Testis (tissue), 3 donors: ENCODE results near the gene NIN. TPM values are rescaled to one million over a fixed set of nuclear protein-coding genes. Genes with fewer than 3 reads are reported as not detected.

Experiments
- DNase-seq: peaks from one replicate; pipeline ENCODE4 v3.0.0-alpha.2; 2019
- H3K27ac ChIP-seq, 2 donors: fragments of 200-600 bp; sonication (generic); one replicate each; pipeline ENCODE4 v1.5.1; 2019
- H3K27me3 ChIP-seq: fragments of 200-600 bp; sonication (generic); one replicate; pipeline ENCODE4 v1.5.1; 2019
- H3K36me3 ChIP-seq: fragments of 200-600 bp; sonication (generic); one replicate; pipeline ENCODE4 v1.5.1; 2017; ENCODE audit warnings: low read depth; ENCODE audit errors: missing control alignments
- H3K4me1 ChIP-seq: fragments of 200-600 bp; sonication (generic); one replicate; pipeline ENCODE4 v1.5.1; 2019
- H3K4me3 ChIP-seq, 2 donors: fragments of 200-600 bp; sonication (generic); one replicate each; pipeline ENCODE4 v1.5.1; 2017 to 2019
- H3K9me3 ChIP-seq: fragments of 200-600 bp; sonication (generic); one replicate; pipeline ENCODE4 v1.5.1; 2017
- POLR2A ChIP-seq: fragments of 450-650 bp; IDR thresholded peaks from one replicate; pipeline ENCODE4 v1.6.1; 2017; ENCODE audit warnings: antibody characterized with exemption, mild to moderate bottlenecking, moderate library complexity
- WGBS, 2 donors: methylation state at CpG; one replicate each; pipeline ENCODE4 v1.1.5; 2018; 5-methylcytosine and 5-hydroxymethylcytosine counted together
- intact Hi-C: fragments of 100-400 bp; cut with DNase I; formaldehyde crosslinking; loops from one replicate; pipeline ENCODE4 v1.15.1; 2023; ENCODE audit warnings: low total_unique reads
- polyA plus RNA-seq: library from polyadenylated mRNA; stranded (reverse); fragments of 350-450 nt; fragmentation: Illumina TruSeq; extraction: RNeasy Lipid Tissue Mini Kit (QIAGEN cat#74804); gene quantifications from one replicate; pipeline ENCODE4 v1.2.3, GENCODE V29; 2014; ENCODE audit warnings: low read depth, low replicate concordance; ENCODE audit not compliant: insufficient read depth
- total RNA-seq, 2 donors: library from RNA; depleted of rRNA; stranded (reverse); fragments of >200 nt; gene quantifications; one replicate each; pipeline ENCODE4 v1.2.3, GENCODE V29; 2016
- TF ChIP-seq, protein P1 (sequence below), 3 experiments: fragments of 450-650 bp in 2 of 3; fragments of 200-600 bp in 1 of 3; sonication (generic) in 1 of 3; IDR thresholded peaks; one replicate each; pipeline ENCODE4 v1.5.1; 2016 to 2019; ENCODE audit warnings: antibody characterized with exemption in 3 of 3, mild to moderate bottlenecking in 2 of 3, moderate library complexity in 1 of 3

The NIN gene
- total and polyA plus RNA-seq, 3 donors from 2014 or later = 4.4 to 16.5 (median 9.3) TPM

DNA sequence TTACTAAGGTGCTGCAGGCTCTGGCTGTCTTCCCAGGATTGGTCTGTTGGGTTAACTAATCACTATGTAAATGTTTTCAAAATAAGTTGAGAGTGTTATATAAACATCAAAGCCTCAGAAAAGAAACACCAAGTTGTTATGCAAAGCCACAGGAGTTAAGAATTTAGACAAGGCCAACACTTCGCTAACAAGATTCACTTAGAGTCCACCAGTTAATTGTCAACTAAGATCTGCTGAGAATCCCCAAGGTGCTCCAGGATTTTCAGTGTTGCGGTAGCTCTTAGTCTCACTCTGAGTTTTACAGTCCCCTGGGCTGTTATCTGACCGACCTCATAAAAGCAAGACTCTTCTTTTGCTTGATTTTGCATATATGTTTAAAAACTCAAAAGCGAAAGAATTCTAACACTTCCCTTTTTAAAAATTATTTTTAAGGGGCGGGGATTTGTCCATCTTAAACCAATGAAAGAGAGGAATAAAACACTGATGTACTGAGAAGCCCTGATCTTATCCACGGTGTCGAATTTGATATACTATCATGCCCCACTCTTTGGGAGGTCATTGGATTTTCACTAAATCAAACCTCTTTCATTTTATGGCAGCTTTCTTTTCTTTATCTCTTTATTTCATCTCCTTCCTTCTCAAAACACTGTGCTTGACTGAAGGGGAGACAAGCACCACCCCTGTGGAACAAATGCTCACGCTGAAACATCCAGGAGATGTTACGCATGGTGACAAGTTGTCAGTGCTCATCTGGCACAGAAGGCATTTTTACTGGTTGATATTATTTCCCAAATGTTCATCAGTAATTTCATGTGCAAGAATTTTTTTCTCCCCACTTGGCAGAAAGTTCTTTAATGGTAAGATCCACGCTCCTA is 7.0 kb downstream of the NIN start:
- no peak for DNase-seq
- H3K27ac ChIP-seq = no peak overlapping the region
- intact Hi-C loops = no loop called here

DNA sequence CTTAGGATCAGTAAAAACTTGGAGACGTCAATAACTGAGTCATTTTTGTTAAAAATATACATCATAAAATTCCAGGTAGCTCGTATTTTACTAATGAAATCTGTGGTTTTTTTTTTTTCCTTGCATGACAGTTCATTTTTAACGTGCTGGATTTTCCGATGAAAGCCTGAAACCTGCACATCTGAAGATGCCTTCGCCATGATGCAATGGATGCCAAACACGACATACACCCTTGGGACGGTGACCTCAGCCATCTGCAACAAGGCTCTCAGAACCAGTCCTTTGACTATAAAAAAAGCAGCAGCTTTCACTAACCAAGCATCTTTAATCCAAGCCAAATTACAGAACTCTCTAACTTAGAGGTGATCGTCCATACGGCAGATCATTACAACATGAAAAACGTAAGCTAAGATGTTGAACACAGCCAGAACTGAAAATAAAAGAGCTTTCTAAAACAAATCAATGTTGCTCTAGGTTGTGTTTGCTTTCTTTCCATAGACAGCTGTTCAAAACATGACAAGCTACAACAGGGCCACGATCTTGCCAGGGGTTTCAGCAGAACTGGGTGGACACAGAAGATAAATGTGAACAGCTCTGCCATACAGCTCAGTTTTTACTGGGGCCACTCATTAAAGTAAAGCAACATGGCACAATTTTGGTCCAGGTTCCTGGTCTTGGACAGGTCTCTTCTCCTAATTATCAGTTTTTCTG is 7.8 kb downstream of the NIN start:
- no peaks in the 10 kb centered on the region for H3K4me1 ChIP-seq
- 82 to 85% methylated on average over 11 of the region's 11 CpGs for WGBS, 2 donors
- DNase-seq = no peak
- H3K9me3 ChIP-seq = no peaks in the 10 kb centered on the region
- no peaks in the 10 kb centered on the region for H3K27me3 ChIP-seq
- no peaks in the 10 kb centered on the region for H3K36me3 ChIP-seq
- TF ChIP-seq POLR2A = no peak
- TF ChIP-seq, protein P1, sequence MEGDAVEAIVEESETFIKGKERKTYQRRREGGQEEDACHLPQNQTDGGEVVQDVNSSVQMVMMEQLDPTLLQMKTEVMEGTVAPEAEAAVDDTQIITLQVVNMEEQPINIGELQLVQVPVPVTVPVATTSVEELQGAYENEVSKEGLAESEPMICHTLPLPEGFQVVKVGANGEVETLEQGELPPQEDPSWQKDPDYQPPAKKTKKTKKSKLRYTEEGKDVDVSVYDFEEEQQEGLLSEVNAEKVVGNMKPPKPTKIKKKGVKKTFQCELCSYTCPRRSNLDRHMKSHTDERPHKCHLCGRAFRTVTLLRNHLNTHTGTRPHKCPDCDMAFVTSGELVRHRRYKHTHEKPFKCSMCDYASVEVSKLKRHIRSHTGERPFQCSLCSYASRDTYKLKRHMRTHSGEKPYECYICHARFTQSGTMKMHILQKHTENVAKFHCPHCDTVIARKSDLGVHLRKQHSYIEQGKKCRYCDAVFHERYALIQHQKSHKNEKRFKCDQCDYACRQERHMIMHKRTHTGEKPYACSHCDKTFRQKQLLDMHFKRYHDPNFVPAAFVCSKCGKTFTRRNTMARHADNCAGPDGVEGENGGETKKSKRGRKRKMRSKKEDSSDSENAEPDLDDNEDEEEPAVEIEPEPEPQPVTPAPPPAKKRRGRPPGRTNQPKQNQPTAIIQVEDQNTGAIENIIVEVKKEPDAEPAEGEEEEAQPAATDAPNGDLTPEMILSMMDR (IDR thresholded peaks at IDR 0.05) = no peak
- H3K27ac ChIP-seq = no peak overlapping the region
- intact Hi-C loops = no loop called here
- no peak overlapping the region for H3K4me3 ChIP-seq

More for the DNA sequence above, 7.0 kb downstream of the NIN start:
- H3K9me3 ChIP-seq = no peaks in the 10 kb centered on the region
- 83 to 85% methylated on average over 10 of the region's 10 CpGs for WGBS, 2 donors
- no peak overlapping the region for H3K4me3 ChIP-seq
- H3K4me1 ChIP-seq = no peaks in the 10 kb centered on the region
- no peaks in the 10 kb centered on the region for H3K27me3 ChIP-seq
- no peak for TF ChIP-seq POLR2A
- TF ChIP-seq, protein P1 (IDR thresholded peaks at IDR 0.05) = no peak
- H3K36me3 ChIP-seq = no peaks in the 10 kb centered on the region

DNA sequence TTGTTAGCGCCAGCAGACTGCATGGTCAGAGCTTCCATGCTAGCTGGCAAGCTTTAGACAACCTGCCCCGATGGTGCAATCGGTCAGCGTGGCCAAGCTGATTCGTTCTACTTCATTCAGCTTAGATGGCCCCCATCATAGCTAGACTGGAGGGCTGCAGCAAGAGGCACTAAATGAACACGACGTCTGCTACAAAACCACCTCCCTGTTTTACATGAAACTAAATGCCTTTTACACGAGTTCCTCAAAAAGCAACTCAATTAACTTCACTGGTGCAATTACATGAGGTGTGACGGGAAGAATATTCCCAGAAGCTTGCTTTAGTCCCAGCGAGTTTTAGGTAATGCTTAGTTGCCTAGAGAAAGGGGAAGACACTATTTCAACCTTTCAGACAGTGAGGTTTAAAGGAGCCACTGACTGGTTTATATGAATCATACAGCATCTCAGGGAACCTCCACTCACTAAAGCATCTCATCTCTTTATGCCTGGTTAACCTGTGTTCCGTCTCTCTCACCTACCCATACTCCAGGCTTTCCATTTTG is 8.4 kb downstream of the NIN start:
- H3K9me3 ChIP-seq = no peaks in the 10 kb centered on the region
- WGBS, 2 donors = 84 to 85% methylated on average over 10 to 11 of the region's 11 CpGs
- no peak overlapping the region for H3K27ac ChIP-seq
- intact Hi-C loops = no loop called here
- no peak for DNase-seq
- TF ChIP-seq, protein P1 (IDR thresholded peaks at IDR 0.05) = no peak
- TF ChIP-seq POLR2A = no peak
- no peak overlapping the region for H3K4me3 ChIP-seq
- no peaks in the 10 kb centered on the region for H3K27me3 ChIP-seq
- no peaks in the 10 kb centered on the region for H3K36me3 ChIP-seq
- H3K4me1 ChIP-seq = no peaks in the 10 kb centered on the region

- no peak for TF ChIP-seq POLR2A
- TF ChIP-seq, protein P1 (IDR thresholded peaks at IDR 0.05) = no peak
- H3K27me3 ChIP-seq = no peaks in the 10 kb centered on the region
- intact Hi-C loops = no loop called here
- H3K36me3 ChIP-seq = no peaks in the 10 kb centered on the region
- H3K4me1 ChIP-seq = no peaks in the 10 kb centered on the region
- 70 to 85% methylated on average over 13 of the region's 13 CpGs for WGBS, 2 donors
- no peak overlapping the region for H3K4me3 ChIP-seq
- no peak overlapping the region for H3K27ac ChIP-seq
- no peak for DNase-seq
- no peaks in the 10 kb centered on the region for H3K9me3 ChIP-seq
These were observed 9.2 kb downstream of the NIN start for GRCh38 chr14:50821510-50822464.
